NCI-H128 (cell line): ENCODE measurements around the gene PKP1.
"Not testable (repeated sequence)": the region's sequence is repeated elsewhere in the genome, so short reads cannot be mapped to it uniquely, and the experiment has no call there.

Experiments used
- DNase-seq: peaks from one replicate; lab custom pipeline; 2025; ENCODE audit not compliant: unreplicated experiment; lab: John Stamatoyannopoulos, UW

PKP1 gene

GRCh38 chr1:201282931-201283829 is at the start of gene PKP1:
TSS of gene PKP1 (plus strand) at chr1:201283506. CDS start at chr1:201283703, 197 bp downstream.
- DNase-seq = no peak

GRCh38 chr1:201239646-201240045 is 43.7 kb upstream of the PKP1 start:
- DNase-seq = not testable (repeated sequence)

GRCh38 chr1:201240171-201240570 is 43.1 kb upstream of the PKP1 start:
- no peak for DNase-seq

- DNase-seq = no peak
Measured at GRCh38 chr1:201241736-201242135, 41.6 kb upstream of the PKP1 start.

GRCh38 chr1:201245082-201245481 is 38.2 kb upstream of the PKP1 start:
- DNase-seq = no peak

- no peak for DNase-seq
Measured at GRCh38 chr1:201248721-201249559, 34.4 kb upstream of the PKP1 start.

GRCh38 chr1:201250326-201251011 is 32.8 kb upstream of the PKP1 start:
- no peak for DNase-seq

- DNase-seq = no peak
Measured at GRCh38 chr1:201251411-201251810, 31.9 kb upstream of the PKP1 start.

- no peak for DNase-seq
Measured at GRCh38 chr1:201251851-201252430, 31.4 kb upstream of the PKP1 start.

GRCh38 chr1:201252944-201253371 is 30.3 kb upstream of the PKP1 start:
- DNase-seq = no peak

GRCh38 chr1:201253411-201253810 is 29.9 kb upstream of the PKP1 start:
- no peak for DNase-seq

GRCh38 chr1:201253906-201254624 is 29.2 kb upstream of the PKP1 start:
- DNase-seq = no peak

- peak; percentile 42 for DNase-seq
Measured at GRCh38 chr1:201254625-201255478, 28.5 kb upstream of the PKP1 start.

- no peak for DNase-seq
Measured at GRCh38 chr1:201255479-201256362, 27.6 kb upstream of the PKP1 start.

- not testable (repeated sequence) for DNase-seq
Measured at GRCh38 chr1:201258132-201258531, 25.2 kb upstream of the PKP1 start.

- DNase-seq = no peak
Measured at GRCh38 chr1:201258763-201259230, 24.5 kb upstream of the PKP1 start.

GRCh38 chr1:201259476-201260235 is 23.6 kb upstream of the PKP1 start:
- no peak for DNase-seq

GRCh38 chr1:201260236-201260590 is 23.1 kb upstream of the PKP1 start:
- DNase-seq = no peak
